Measurements from ENCODE around the gene FBLN1.

DNA sequence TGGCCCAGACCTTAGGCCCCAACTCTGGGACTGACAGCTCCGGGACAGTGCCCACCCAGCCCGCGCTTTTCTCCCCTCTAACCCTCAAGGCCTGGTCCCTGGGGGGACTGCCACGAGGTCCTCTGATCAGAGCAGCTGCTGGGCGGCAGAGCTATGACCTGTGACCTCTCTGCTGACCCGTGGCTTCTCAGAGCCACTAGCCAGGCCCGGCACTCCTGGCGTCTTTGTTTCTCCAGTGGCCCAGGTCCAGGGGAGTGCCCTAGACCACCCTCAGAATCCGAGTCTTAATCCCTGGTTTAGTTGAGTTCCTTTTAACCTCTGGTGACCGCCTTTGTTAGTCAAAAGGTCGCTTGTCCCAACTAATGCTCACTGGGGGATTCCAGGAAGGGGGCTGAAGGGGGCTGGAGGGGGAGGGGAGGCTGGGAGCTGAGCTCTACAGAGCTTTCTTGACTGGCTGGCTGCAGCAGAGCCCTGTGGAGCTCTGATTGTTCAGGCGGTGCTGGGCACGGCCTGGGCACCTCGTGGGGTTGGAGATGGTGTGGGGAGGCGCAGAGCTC lies 1.2 kb downstream of the FBLN1 start:
- TF ChIP-seq, protein P1, sequence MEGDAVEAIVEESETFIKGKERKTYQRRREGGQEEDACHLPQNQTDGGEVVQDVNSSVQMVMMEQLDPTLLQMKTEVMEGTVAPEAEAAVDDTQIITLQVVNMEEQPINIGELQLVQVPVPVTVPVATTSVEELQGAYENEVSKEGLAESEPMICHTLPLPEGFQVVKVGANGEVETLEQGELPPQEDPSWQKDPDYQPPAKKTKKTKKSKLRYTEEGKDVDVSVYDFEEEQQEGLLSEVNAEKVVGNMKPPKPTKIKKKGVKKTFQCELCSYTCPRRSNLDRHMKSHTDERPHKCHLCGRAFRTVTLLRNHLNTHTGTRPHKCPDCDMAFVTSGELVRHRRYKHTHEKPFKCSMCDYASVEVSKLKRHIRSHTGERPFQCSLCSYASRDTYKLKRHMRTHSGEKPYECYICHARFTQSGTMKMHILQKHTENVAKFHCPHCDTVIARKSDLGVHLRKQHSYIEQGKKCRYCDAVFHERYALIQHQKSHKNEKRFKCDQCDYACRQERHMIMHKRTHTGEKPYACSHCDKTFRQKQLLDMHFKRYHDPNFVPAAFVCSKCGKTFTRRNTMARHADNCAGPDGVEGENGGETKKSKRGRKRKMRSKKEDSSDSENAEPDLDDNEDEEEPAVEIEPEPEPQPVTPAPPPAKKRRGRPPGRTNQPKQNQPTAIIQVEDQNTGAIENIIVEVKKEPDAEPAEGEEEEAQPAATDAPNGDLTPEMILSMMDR (conservative IDR thresholded peaks at IDR 0.05 in 1 of 2, IDR thresholded peaks at IDR 0.05 in 1 of 2; ENCODE audit: extremely low read depth in 1 of 2, insufficient read depth in 1 of 2, low read depth in 1 of 2, low read length in 2 of 2) = no peak
- no peak for TF ChIP-seq EZH2 (IDR thresholded peaks at IDR 0.05; ENCODE audit: borderline replicate concordance, low read length)
